Measurements from ENCODE around the gene MORN1. TPM values are rescaled to one million over a fixed set of nuclear protein-coding genes. Genes with fewer than 3 reads are reported as not detected.
A peak's percentile ranks its signal among the peaks of the same experiment; 100 is the strongest.

MORN1 gene
- total RNA-seq, 1 donor from 2014 or later = 11.8 TPM

- H3K9me3 ChIP-seq = no peaks in the 10 kb centered on the region
- H3K4me3 ChIP-seq = no peak overlapping the region
- DNase-seq (ENCODE audit: extremely low spot score in 2 of 2) = no peak
- H3K27me3 ChIP-seq = no peaks in the 10 kb centered on the region
- intact Hi-C loops (cut with DNase I) = no loop called here
- H3K4me1 ChIP-seq = peaks cover 60% of the 10 kb centered on the region
- no peak for TF ChIP-seq POLR2AphosphoS5 (IDR thresholded peaks at IDR 0.05; ENCODE audit: insufficient read depth in 1 of 2, low read depth in 1 of 2)
- no peaks in the 10 kb centered on the region for H3K36me3 ChIP-seq
- peak overlapping the region; percentile 45 for H3K27ac ChIP-seq
These were observed 72.1 kb downstream of the MORN1 start for GRCh38 chr1:2319291-2319690.

- Histone ChIP-seq H3K27me3 (no peaks in the 10 kb centered on the region), H3K27ac (peak overlapping the region; percentile 16), H3K4me3 (no peak overlapping the region), H3K36me3 (no peaks in the 10 kb centered on the region), H3K4me1 (peaks cover 67% of the 10 kb centered on the region), H3K9me3 (no peaks in the 10 kb centered on the region)
- DNase-seq (ENCODE audit: extremely low spot score in 2 of 2) = no peak
- no peak for TF ChIP-seq CTCF (IDR thresholded peaks at IDR 0.05)
- no peak for TF ChIP-seq POLR2AphosphoS5 (IDR thresholded peaks at IDR 0.05; ENCODE audit: insufficient read depth in 1 of 2, low read depth in 1 of 2)
- no peak for TF ChIP-seq POLR2A (IDR thresholded peaks at IDR 0.05)
- intact Hi-C loops (cut with DNase I) = loop anchor here (1.0 kb wide), 1 partner anchor 90 kb away; the partner anchor contains the start of gene SKI
These were observed 72.8 kb downstream of the MORN1 start for GRCh38 chr1:2318314-2319278.

GRCh38 chr1:2317230-2318065 lies 73.9 kb downstream of the MORN1 start:
- no peaks in the 10 kb centered on the region for H3K36me3 ChIP-seq
- peaks cover 72% of the 10 kb centered on the region for H3K4me1 ChIP-seq
- no peaks in the 10 kb centered on the region for H3K27me3 ChIP-seq
- H3K4me3 ChIP-seq = no peak overlapping the region
- TF ChIP-seq POLR2AphosphoS5 (IDR thresholded peaks at IDR 0.05; ENCODE audit: insufficient read depth in 1 of 2, low read depth in 1 of 2) (no peak), CTCF (IDR thresholded peaks at IDR 0.05) (no peak), POLR2A (IDR thresholded peaks at IDR 0.05) (no peak)
- DNase-seq (ENCODE audit: extremely low spot score in 2 of 2) = no peak
- no peaks in the 10 kb centered on the region for H3K9me3 ChIP-seq
- intact Hi-C loops (cut with DNase I) = loop anchor here (1.0 kb wide), 1 partner anchor 89 kb away; the partner anchor contains the start of gene SKI
- H3K27ac ChIP-seq = peak overlapping the region; percentile 16

- H3K27ac ChIP-seq = peak overlapping the region; percentile 96
- intact Hi-C loops (cut with DNase I) = no loop called here
- no peak for DNase-seq (ENCODE audit: extremely low spot score in 2 of 2)
- TF ChIP-seq CTCF (IDR thresholded peaks at IDR 0.05) (no peak), POLR2A (IDR thresholded peaks at IDR 0.05) (no peak), POLR2AphosphoS5 (IDR thresholded peaks at IDR 0.05; ENCODE audit: insufficient read depth in 1 of 2, low read depth in 1 of 2) (no peak)
- H3K4me3 ChIP-seq = no peak overlapping the region
- H3K27me3 ChIP-seq = no peaks in the 10 kb centered on the region
- H3K36me3 ChIP-seq = no peaks in the 10 kb centered on the region
- no peaks in the 10 kb centered on the region for H3K9me3 ChIP-seq
- peaks cover 72% of the 10 kb centered on the region for H3K4me1 ChIP-seq
These were observed 74.8 kb downstream of the MORN1 start for GRCh38 chr1:2316451-2316961.
